DND-41 (cell line): ENCODE measurements around the gene HCN3.

ENCODE experiments used
- EZH2 ChIP-seq: IDR thresholded peaks from 3 replicates; pipeline ENCODE4 v1.6.1; 2012; ENCODE audit warnings: borderline replicate concordance, low read depth, mild to moderate bottlenecking, moderate library complexity, low read length, inconsistent platforms; ENCODE audit not compliant: severe bottlenecking
- TF ChIP-seq, protein P1 (sequence below): IDR thresholded peaks from 2 replicates; pipeline ENCODE4 v1.5.1; 2012; ENCODE audit warnings: borderline replicate concordance, low read length, moderate library complexity, mild to moderate bottlenecking; ENCODE audit not compliant: poor library complexity, severe bottlenecking; ENCODE audit errors: extremely low read depth

DNA sequence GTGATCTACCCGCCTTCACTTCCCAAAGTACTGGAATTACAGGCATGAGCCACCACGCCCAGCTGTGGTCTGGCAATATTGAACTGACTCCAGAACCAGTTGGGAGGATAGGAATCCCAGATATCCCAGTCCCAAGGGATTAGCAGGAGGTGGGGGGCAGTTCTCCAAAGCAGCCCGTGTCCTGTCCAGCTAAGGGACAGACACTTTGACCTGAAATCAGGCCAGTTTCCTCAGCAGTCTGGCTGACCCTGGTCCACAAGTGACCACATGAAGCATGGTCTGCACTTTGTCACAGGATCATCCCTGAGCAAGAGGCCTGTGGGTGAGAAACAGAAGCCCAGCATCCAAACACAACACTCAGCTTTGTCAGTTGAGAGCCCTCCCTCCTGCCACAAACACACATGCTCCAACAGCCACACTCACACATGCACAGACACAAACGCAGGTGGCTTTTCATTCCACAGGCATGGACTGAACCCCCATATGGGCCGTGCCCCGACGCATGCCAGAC lies 28.7 kb downstream of the HCN3 start:
- TF ChIP-seq, protein P1, sequence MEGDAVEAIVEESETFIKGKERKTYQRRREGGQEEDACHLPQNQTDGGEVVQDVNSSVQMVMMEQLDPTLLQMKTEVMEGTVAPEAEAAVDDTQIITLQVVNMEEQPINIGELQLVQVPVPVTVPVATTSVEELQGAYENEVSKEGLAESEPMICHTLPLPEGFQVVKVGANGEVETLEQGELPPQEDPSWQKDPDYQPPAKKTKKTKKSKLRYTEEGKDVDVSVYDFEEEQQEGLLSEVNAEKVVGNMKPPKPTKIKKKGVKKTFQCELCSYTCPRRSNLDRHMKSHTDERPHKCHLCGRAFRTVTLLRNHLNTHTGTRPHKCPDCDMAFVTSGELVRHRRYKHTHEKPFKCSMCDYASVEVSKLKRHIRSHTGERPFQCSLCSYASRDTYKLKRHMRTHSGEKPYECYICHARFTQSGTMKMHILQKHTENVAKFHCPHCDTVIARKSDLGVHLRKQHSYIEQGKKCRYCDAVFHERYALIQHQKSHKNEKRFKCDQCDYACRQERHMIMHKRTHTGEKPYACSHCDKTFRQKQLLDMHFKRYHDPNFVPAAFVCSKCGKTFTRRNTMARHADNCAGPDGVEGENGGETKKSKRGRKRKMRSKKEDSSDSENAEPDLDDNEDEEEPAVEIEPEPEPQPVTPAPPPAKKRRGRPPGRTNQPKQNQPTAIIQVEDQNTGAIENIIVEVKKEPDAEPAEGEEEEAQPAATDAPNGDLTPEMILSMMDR, result no peak
- no peak for TF ChIP-seq EZH2
